Calu3 (cell line): ENCODE measurements around the gene NOS1. TPM values are rescaled to one million over a fixed set of nuclear protein-coding genes. Genes with fewer than 3 reads are reported as not detected.

ENCODE experiments used
- BruUV-seq: library from RNA; stranded (reverse); fragments of 400-500 nt; replicated peaks from 2 replicates; lab custom pipeline; 2021; lab: Mats Ljungman, UMichigan
- CTCF ChIA-PET: fragments of 300-600 bp; sonication (Branson Sonifier 250); formaldehyde crosslinking; loops from one replicate; lab custom pipeline; 2022; ENCODE audit warnings: antibody characterized with exemption; lab: Charles Lee
- DNase-seq: peaks from one replicate; pipeline ENCODE4 v3.0.0; 2022
- H3K27ac Mint-ChIP-seq: one replicate; pipeline ENCODE4 v1.8.0; 2022; ENCODE audit warnings: mixed read lengths; ENCODE audit not compliant: unreplicated experiment
- H3K27me3 Mint-ChIP-seq: one replicate; pipeline ENCODE4 v1.8.0; 2022; ENCODE audit warnings: mixed read lengths; ENCODE audit not compliant: unreplicated experiment
- H3K36me3 Mint-ChIP-seq: one replicate; pipeline ENCODE4 v1.8.0; 2022; ENCODE audit warnings: mild to moderate bottlenecking, moderate library complexity, mixed read lengths; ENCODE audit not compliant: insufficient read depth, unreplicated experiment
- H3K4me1 Mint-ChIP-seq: one replicate; pipeline ENCODE4 v1.8.0; 2022; ENCODE audit warnings: mild to moderate bottlenecking, low read depth, mixed read lengths; ENCODE audit not compliant: unreplicated experiment
- H3K4me3 Mint-ChIP-seq: one replicate; pipeline ENCODE4 v1.8.0; 2022; ENCODE audit warnings: mild to moderate bottlenecking, low read depth, moderate library complexity, mixed read lengths; ENCODE audit not compliant: unreplicated experiment
- H3K9me3 Mint-ChIP-seq: one replicate; pipeline ENCODE4 v1.8.0; 2022; ENCODE audit warnings: low read depth, mixed read lengths; ENCODE audit not compliant: unreplicated experiment
- CTCF ChIP-seq: fragments of 200-600 bp; IDR thresholded peaks from one replicate; pipeline ENCODE4 v1.8.0; 2022; ENCODE audit warnings: antibody characterized with exemption; ENCODE audit not compliant: unreplicated experiment
- intact Hi-C: fragments of 100-400 bp; cut with micrococcal nuclease; formaldehyde crosslinking; loops from one replicate; pipeline ENCODE4 v1.10.0; 2022; ENCODE audit not compliant: unreplicated experiment
- total RNA-seq: library from RNA; stranded (reverse); gene quantifications from 2 replicates; pipeline ENCODE4 v1.2.3, GENCODE V29; 2022

The NOS1 gene
- total RNA-seq, 1 experiment from 2014 or later, result not detected

- no peak for TF ChIP-seq CTCF
- Mint-ChIP-seq H3K27ac (no peak overlapping the region), H3K4me3 (no peak overlapping the region), H3K36me3 (peaks cover 49% of the 10 kb centered on the region), H3K4me1 (no peaks in the 10 kb centered on the region), H3K9me3 (peaks cover 2% of the 10 kb centered on the region), H3K27me3 (no peaks in the 10 kb centered on the region)
- no peak for DNase-seq
- CTCF ChIA-PET, result no interaction called here
- no TSS peak for BruUV-seq
- intact Hi-C loops, result no loop called here
Observed at GRCh38 chr12:117180758-117181467, 180.5 kb downstream of the NOS1 start.

DNA sequence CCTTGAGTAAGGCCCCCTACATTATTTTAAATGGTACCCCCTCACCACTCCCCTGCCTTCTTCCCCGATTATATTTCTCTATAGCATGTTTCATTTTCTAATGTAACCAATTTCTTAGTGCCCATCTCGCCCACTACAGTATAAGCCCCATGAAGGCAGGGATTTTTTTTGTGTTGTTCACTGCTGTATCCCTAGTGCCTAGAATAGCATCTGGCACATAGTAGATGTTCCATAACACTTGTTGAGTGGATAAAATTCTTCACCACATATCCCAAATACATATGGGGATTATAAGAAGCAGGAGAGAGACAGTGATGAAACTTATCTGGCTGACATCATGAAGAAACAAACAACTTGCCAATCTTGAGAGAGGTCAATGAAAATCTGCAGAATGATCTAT lies 182.7 kb downstream of the NOS1 start:
- no peak for DNase-seq
- Mint-ChIP-seq H3K4me1 (no peaks in the 10 kb centered on the region), H3K27me3 (no peaks in the 10 kb centered on the region), H3K27ac (no peak overlapping the region), H3K36me3 (peaks cover 39% of the 10 kb centered on the region), H3K9me3 (peaks cover 2% of the 10 kb centered on the region), H3K4me3 (no peak overlapping the region)
- no peak for TF ChIP-seq CTCF
- BruUV-seq, result no TSS peak
- intact Hi-C loops, result no loop called here
- CTCF ChIA-PET, result no interaction called here

GRCh38 chr12:117178301-117178700 lies 183.1 kb downstream of the NOS1 start:
- no peaks in the 10 kb centered on the region for H3K4me1 Mint-ChIP-seq
- peaks cover 39% of the 10 kb centered on the region for H3K36me3 Mint-ChIP-seq
- no peak for DNase-seq
- H3K27me3 Mint-ChIP-seq, result no peaks in the 10 kb centered on the region
- no peak overlapping the region for H3K27ac Mint-ChIP-seq
- CTCF ChIA-PET, result interaction anchor here (0.6 kb wide), 1 partner anchor 539 kb away, joined by 3 read pairs; no protein-coding TSS in a partner anchor
- TF ChIP-seq CTCF, result no peak
- no peaks in the 10 kb centered on the region for H3K9me3 Mint-ChIP-seq
- BruUV-seq, result no TSS peak
- intact Hi-C loops, result no loop called here
- H3K4me3 Mint-ChIP-seq, result no peak overlapping the region

GRCh38 chr12:117172168-117172567 lies 189.3 kb downstream of the NOS1 start:
- H3K36me3 Mint-ChIP-seq, result peaks cover 48% of the 10 kb centered on the region
- no peak for TF ChIP-seq CTCF
- intact Hi-C loops, result no loop called here
- H3K9me3 Mint-ChIP-seq, result no peaks in the 10 kb centered on the region
- CTCF ChIA-PET, result no interaction called here
- H3K4me3 Mint-ChIP-seq, result no peak overlapping the region
- H3K27me3 Mint-ChIP-seq, result no peaks in the 10 kb centered on the region
- DNase-seq, result no peak
- H3K27ac Mint-ChIP-seq, result no peak overlapping the region
- BruUV-seq, result no TSS peak
- H3K4me1 Mint-ChIP-seq, result peaks cover 9% of the 10 kb centered on the region
